ENCODE results near the gene SAP30BP.

SAP30BP gene

GRCh38 chr17:75647061-75647460 is 20.1 kb upstream of the SAP30BP start:
- no peak for TF ChIP-seq NFIC (IDR thresholded peaks at IDR 0.05)
- TF ChIP-seq ZBTB7A (IDR thresholded peaks at IDR 0.05; ENCODE audit: low read depth) = no peak
- no peak for TF ChIP-seq REST (IDR thresholded peaks at IDR 0.05; ENCODE audit: low read depth)
- TF ChIP-seq TCF12 (IDR thresholded peaks at IDR 0.05; ENCODE audit: low read depth) = no peak

- TF ChIP-seq, protein P1, sequence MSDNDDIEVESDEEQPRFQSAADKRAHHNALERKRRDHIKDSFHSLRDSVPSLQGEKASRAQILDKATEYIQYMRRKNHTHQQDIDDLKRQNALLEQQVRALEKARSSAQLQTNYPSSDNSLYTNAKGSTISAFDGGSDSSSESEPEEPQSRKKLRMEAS (IDR thresholded peaks at IDR 0.05) = no peak
- no peak for TF ChIP-seq TCF12 (IDR thresholded peaks at IDR 0.05; ENCODE audit: low read depth)
- TF ChIP-seq CEBPB (IDR thresholded peaks at IDR 0.05) = no peak
- no peak for TF ChIP-seq EGR1 (IDR thresholded peaks at IDR 0.05)
- TF ChIP-seq NFIC (IDR thresholded peaks at IDR 0.05) = no peak
- TF ChIP-seq, protein P2, sequence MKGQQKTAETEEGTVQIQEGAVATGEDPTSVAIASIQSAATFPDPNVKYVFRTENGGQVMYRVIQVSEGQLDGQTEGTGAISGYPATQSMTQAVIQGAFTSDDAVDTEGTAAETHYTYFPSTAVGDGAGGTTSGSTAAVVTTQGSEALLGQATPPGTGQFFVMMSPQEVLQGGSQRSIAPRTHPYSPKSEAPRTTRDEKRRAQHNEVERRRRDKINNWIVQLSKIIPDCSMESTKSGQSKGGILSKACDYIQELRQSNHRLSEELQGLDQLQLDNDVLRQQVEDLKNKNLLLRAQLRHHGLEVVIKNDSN (IDR thresholded peaks at IDR 0.05) = no peak
- no peak for TF ChIP-seq TAF1 (IDR thresholded peaks at IDR 0.05; ENCODE audit: low read depth)
- TF ChIP-seq TEAD4 (IDR thresholded peaks at IDR 0.05) = no peak
- no peak for TF ChIP-seq CREB1 (IDR thresholded peaks at IDR 0.05; ENCODE audit: low read depth)
- TF ChIP-seq EP300 (IDR thresholded peaks at IDR 0.05; ENCODE audit: borderline replicate concordance) = no peak
- TF ChIP-seq RAD21 (IDR thresholded peaks at IDR 0.05; ENCODE audit: low read depth) = no peak
- TF ChIP-seq ZBTB7A (IDR thresholded peaks at IDR 0.05; ENCODE audit: low read depth) = no peak
Measured at GRCh38 chr17:75647921-75648320, 19.2 kb upstream of the SAP30BP start.

DNA sequence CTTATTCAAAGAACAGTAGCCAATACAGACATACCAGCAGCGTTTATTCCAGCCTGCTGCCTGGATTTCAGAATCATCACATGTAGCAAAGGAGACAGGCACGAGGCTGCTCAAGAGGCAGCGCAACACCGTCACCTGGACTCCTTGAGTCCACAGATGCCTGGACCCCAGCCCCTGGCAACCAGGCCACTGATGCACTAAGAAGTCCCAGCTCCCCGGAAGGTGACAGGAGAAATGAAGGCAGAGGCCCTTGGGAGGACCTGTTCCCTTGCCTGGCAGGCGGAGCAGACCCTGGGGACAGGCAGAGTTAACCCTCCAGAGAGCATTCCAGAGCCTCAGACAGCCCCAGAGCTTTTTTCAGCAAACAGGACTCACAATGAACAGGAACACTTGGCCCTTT is 17.5 kb upstream of the SAP30BP start:
- TF ChIP-seq, protein P2 (IDR thresholded peaks at IDR 0.05) = no peak
- TF ChIP-seq REST (IDR thresholded peaks at IDR 0.05; ENCODE audit: low read depth) (no peak), CREB1 (IDR thresholded peaks at IDR 0.05; ENCODE audit: low read depth) (no peak), TAF1 (IDR thresholded peaks at IDR 0.05; ENCODE audit: low read depth) (no peak), NFIC (IDR thresholded peaks at IDR 0.05) (no peak), EGR1 (IDR thresholded peaks at IDR 0.05) (no peak), TEAD4 (IDR thresholded peaks at IDR 0.05) (no peak), RAD21 (IDR thresholded peaks at IDR 0.05; ENCODE audit: low read depth) (no peak), CEBPB (IDR thresholded peaks at IDR 0.05) (no peak), ZBTB7A (IDR thresholded peaks at IDR 0.05; ENCODE audit: low read depth) (no peak), YY1 (IDR thresholded peaks at IDR 0.05; ENCODE audit: low read depth) (no peak), TCF12 (IDR thresholded peaks at IDR 0.05; ENCODE audit: low read depth) (no peak), FOXM1 (IDR thresholded peaks at IDR 0.05; ENCODE audit: borderline replicate concordance, low read depth) (no peak), EP300 (IDR thresholded peaks at IDR 0.05; ENCODE audit: borderline replicate concordance) (no peak)
- TF ChIP-seq, protein P1 (IDR thresholded peaks at IDR 0.05) = no peak

GRCh38 chr17:75650874-75651273 is 16.3 kb upstream of the SAP30BP start:
- no peak for TF ChIP-seq EGR1 (IDR thresholded peaks at IDR 0.05)
- no peak for TF ChIP-seq NFIC (IDR thresholded peaks at IDR 0.05)
- no peak for TF ChIP-seq TEAD4 (IDR thresholded peaks at IDR 0.05)
- TF ChIP-seq, protein P1 (IDR thresholded peaks at IDR 0.05) = no peak
- no peak for TF ChIP-seq REST (IDR thresholded peaks at IDR 0.05; ENCODE audit: low read depth)
- TF ChIP-seq RAD21 (IDR thresholded peaks at IDR 0.05; ENCODE audit: low read depth) = no peak

DNA sequence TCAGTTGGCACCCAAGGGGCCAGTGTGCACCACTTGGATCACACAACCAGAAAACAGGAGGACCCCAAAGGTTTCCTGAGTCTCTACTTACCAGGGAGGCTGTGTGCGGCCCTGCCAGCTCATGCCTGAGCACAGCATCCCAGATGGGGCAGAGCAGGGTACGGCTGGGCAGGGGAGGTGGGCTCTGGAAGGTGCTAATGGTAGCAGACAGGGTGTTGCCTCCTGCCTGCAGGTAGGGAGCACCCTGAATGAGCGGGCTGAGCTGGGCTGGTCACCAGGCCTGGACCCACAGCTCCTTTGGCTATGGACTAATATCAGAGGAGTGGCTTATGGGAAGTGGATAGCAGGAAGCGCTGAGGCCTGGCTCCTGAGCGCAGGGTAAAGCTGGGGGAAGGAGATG is 14.8 kb upstream of the SAP30BP start:
- TF ChIP-seq, protein P1 (IDR thresholded peaks at IDR 0.05) = no peak
